SK-N-SH (cell line): ENCODE results near the gene GSG1L.

Experiments
- EZH2phosphoT487 ChIP-seq: fragments of 200-600 bp; sonication (generic); IDR thresholded peaks from 2 replicates; pipeline ENCODE4 v1.6.1; 2017; ENCODE audit warnings: low read depth, mixed run types, mild to moderate bottlenecking, antibody characterized with exemption, moderate library complexity, borderline replicate concordance
- FOXM1 ChIP-seq: IDR thresholded peaks from 2 replicates; pipeline ENCODE4 v1.4.0; 2012; ENCODE audit warnings: low read depth, mild to moderate bottlenecking
- GATA2 ChIP-seq: sonication (generic); formaldehyde crosslinking; IDR thresholded peaks from 2 replicates; pipeline ENCODE4 v1.5.0; 2020; ENCODE audit warnings: mild to moderate bottlenecking, missing genetic modification reagents
- MEF2A ChIP-seq: IDR thresholded peaks from 2 replicates; pipeline ENCODE4 v1.4.0; 2012; ENCODE audit warnings: low read depth, borderline replicate concordance
- POLR2AphosphoS5 ChIP-seq: IDR thresholded peaks from 2 replicates; pipeline ENCODE4 v1.6.1; 2012; ENCODE audit warnings: low read depth, low read length
- RAD21 ChIP-seq: IDR thresholded peaks from 2 replicates; pipeline ENCODE4 v1.6.1; 2012; ENCODE audit warnings: mild to moderate bottlenecking, low read length
- RCOR1 ChIP-seq: fragments of 150-350 bp; IDR thresholded peaks from 2 replicates; pipeline ENCODE4 v1.6.1; 2017; ENCODE audit warnings: antibody characterized with exemption, low read length
- RXRA ChIP-seq: IDR thresholded peaks from 2 replicates; pipeline ENCODE4 v1.4.0; 2012; ENCODE audit warnings: low read depth, mild to moderate bottlenecking, borderline replicate concordance
- SMC3 ChIP-seq: IDR thresholded peaks from 2 replicates; pipeline ENCODE4 v1.6.1; 2012; ENCODE audit warnings: low read depth, low read length, improper control_type of control experiment
- TEAD4 ChIP-seq: IDR thresholded peaks from 2 replicates; pipeline ENCODE4 v1.4.0; 2012; ENCODE audit warnings: mild to moderate bottlenecking, borderline replicate concordance; ENCODE audit not compliant: insufficient read depth
- TF ChIP-seq, protein P1 (sequence below): fragments of 200-600 bp; sonication (generic); IDR thresholded peaks from 2 replicates; pipeline ENCODE4 v1.6.1; 2017; ENCODE audit warnings: antibody characterized with exemption, mild to moderate bottlenecking, moderate library complexity
- TF ChIP-seq, protein P2 (sequence below): IDR thresholded peaks from 2 replicates; pipeline ENCODE4 v1.6.1; 2012; ENCODE audit warnings: mild to moderate bottlenecking, low read depth, low read length, moderate library complexity
- TF ChIP-seq, protein P3 (sequence below): IDR thresholded peaks from 2 replicates; pipeline ENCODE4 v1.4.0; 2012; ENCODE audit warnings: low read depth, borderline replicate concordance

DNA sequence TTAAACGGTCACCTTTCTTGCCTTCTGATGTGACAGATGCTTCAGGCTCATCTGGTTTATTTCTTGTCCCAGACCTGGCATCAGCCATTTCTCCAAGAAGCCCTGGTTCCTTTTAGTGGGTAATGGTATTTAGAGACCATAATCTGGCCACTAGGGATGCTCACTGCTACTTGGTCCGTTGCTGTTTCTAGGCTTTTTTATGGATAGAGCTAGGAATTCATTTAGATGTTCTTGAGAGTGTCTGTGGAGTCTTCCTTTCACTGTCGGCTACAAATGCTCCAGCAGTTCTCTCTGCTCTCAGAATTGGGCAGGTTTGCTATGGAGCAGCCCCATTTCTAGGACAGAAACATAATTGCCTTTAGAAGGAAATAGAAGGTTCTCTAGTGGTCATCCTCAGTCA lies 299.1 kb downstream of the GSG1L start:
- TF ChIP-seq, protein P1, sequence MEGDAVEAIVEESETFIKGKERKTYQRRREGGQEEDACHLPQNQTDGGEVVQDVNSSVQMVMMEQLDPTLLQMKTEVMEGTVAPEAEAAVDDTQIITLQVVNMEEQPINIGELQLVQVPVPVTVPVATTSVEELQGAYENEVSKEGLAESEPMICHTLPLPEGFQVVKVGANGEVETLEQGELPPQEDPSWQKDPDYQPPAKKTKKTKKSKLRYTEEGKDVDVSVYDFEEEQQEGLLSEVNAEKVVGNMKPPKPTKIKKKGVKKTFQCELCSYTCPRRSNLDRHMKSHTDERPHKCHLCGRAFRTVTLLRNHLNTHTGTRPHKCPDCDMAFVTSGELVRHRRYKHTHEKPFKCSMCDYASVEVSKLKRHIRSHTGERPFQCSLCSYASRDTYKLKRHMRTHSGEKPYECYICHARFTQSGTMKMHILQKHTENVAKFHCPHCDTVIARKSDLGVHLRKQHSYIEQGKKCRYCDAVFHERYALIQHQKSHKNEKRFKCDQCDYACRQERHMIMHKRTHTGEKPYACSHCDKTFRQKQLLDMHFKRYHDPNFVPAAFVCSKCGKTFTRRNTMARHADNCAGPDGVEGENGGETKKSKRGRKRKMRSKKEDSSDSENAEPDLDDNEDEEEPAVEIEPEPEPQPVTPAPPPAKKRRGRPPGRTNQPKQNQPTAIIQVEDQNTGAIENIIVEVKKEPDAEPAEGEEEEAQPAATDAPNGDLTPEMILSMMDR = no peak
- TF ChIP-seq POLR2AphosphoS5 (no peak), RCOR1 (no peak), TEAD4 (no peak), EZH2phosphoT487 (no peak), RXRA (no peak), RAD21 (no peak), GATA2 (CRISPR knock-in tag) (no peak), MEF2A (no peak), FOXM1 (no peak), SMC3 (no peak)
- TF ChIP-seq, protein P2, sequence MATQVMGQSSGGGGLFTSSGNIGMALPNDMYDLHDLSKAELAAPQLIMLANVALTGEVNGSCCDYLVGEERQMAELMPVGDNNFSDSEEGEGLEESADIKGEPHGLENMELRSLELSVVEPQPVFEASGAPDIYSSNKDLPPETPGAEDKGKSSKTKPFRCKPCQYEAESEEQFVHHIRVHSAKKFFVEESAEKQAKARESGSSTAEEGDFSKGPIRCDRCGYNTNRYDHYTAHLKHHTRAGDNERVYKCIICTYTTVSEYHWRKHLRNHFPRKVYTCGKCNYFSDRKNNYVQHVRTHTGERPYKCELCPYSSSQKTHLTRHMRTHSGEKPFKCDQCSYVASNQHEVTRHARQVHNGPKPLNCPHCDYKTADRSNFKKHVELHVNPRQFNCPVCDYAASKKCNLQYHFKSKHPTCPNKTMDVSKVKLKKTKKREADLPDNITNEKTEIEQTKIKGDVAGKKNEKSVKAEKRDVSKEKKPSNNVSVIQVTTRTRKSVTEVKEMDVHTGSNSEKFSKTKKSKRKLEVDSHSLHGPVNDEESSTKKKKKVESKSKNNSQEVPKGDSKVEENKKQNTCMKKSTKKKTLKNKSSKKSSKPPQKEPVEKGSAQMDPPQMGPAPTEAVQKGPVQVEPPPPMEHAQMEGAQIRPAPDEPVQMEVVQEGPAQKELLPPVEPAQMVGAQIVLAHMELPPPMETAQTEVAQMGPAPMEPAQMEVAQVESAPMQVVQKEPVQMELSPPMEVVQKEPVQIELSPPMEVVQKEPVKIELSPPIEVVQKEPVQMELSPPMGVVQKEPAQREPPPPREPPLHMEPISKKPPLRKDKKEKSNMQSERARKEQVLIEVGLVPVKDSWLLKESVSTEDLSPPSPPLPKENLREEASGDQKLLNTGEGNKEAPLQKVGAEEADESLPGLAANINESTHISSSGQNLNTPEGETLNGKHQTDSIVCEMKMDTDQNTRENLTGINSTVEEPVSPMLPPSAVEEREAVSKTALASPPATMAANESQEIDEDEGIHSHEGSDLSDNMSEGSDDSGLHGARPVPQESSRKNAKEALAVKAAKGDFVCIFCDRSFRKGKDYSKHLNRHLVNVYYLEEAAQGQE = no peak
- TF ChIP-seq, protein P3, sequence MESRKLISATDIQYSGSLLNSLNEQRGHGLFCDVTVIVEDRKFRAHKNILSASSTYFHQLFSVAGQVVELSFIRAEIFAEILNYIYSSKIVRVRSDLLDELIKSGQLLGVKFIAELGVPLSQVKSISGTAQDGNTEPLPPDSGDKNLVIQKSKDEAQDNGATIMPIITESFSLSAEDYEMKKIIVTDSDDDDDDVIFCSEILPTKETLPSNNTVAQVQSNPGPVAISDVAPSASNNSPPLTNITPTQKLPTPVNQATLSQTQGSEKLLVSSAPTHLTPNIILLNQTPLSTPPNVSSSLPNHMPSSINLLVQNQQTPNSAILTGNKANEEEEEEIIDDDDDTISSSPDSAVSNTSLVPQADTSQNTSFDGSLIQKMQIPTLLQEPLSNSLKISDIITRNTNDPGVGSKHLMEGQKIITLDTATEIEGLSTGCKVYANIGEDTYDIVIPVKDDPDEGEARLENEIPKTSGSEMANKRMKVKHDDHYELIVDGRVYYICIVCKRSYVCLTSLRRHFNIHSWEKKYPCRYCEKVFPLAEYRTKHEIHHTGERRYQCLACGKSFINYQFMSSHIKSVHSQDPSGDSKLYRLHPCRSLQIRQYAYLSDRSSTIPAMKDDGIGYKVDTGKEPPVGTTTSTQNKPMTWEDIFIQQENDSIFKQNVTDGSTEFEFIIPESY = no peak
